HS-27A (cell line): ENCODE results near the gene PFN1.
A peak's percentile ranks its signal among the peaks of the same experiment; 100 is the strongest.

Experiments used
- DNase-seq: peaks from one replicate; pipeline ENCODE4 v3.0.0-alpha.2; 2012; ENCODE audit warnings: low read depth, missing footprints

PFN1 gene

GRCh38 chr17:4967539-4968485 is 19.5 kb upstream of the PFN1 start, which contains the start of gene SPAG7:
SPAG7 (minus strand) TSS chr17:4967817; CDS start chr17:4967804, 13 bp downstream.
- peak; percentile 83 for DNase-seq

- DNase-seq = peak; percentile 93
These were observed 18.7 kb upstream of the PFN1 start for GRCh38 chr17:4966844-4967538.

GRCh38 chr17:4965311-4965986 is 17.1 kb upstream of the PFN1 start:
- DNase-seq = no peak

GRCh38 chr17:4960279-4960922 is 12.1 kb upstream of the PFN1 start:
- no peak for DNase-seq

- DNase-seq = no peak
These were observed 11.1 kb upstream of the PFN1 start for GRCh38 chr17:4959261-4959965.

- DNase-seq = no peak
These were observed 9.8 kb upstream of the PFN1 start for GRCh38 chr17:4958102-4958501.

GRCh38 chr17:4956493-4957061 is 8.2 kb upstream of the PFN1 start:
- DNase-seq = no peak

- no peak for DNase-seq
These were observed 6.8 kb upstream of the PFN1 start for GRCh38 chr17:4955091-4955490.

GRCh38 chr17:4953451-4953961 is 5.2 kb upstream of the PFN1 start:
- peak; percentile 51 for DNase-seq

- DNase-seq = no peak
These were observed 3.2 kb upstream of the PFN1 start for GRCh38 chr17:4951486-4951885.

- no peak for DNase-seq
These were observed 2.4 kb upstream of the PFN1 start, which contains the start of gene ENO3 for GRCh38 chr17:4950746-4951204. ENO3 (plus strand) TSS chr17:4951119; CDS start chr17:4951830, 711 bp downstream.

GRCh38 chr17:4950075-4950745 is 1.9 kb upstream of the PFN1 start:
- no peak for DNase-seq

- DNase-seq = no peak
These were observed 1.2 kb upstream of the PFN1 start for GRCh38 chr17:4949321-4950074.

- no peak for DNase-seq
These were observed 596 bp upstream of the PFN1 start for GRCh38 chr17:4948931-4949320.

GRCh38 chr17:4947411-4948165 is 742 bp downstream of the PFN1 start:
- DNase-seq = no peak

- no peak for DNase-seq
These were observed 1.3 kb downstream of the PFN1 start for GRCh38 chr17:4947010-4947410.

- no peak for DNase-seq
These were observed 1.9 kb downstream of the PFN1 start for GRCh38 chr17:4946312-4946976.

- DNase-seq = no peak
These were observed 2.4 kb downstream of the PFN1 start for GRCh38 chr17:4945944-4946280.
